ENCODE data around the gene HSH2D.

Gene HSH2D, protein sequence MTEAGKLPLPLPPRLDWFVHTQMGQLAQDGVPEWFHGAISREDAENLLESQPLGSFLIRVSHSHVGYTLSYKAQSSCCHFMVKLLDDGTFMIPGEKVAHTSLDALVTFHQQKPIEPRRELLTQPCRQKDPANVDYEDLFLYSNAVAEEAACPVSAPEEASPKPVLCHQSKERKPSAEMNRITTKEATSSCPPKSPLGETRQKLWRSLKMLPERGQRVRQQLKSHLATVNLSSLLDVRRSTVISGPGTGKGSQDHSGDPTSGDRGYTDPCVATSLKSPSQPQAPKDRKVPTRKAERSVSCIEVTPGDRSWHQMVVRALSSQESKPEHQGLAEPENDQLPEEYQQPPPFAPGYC

DNA sequence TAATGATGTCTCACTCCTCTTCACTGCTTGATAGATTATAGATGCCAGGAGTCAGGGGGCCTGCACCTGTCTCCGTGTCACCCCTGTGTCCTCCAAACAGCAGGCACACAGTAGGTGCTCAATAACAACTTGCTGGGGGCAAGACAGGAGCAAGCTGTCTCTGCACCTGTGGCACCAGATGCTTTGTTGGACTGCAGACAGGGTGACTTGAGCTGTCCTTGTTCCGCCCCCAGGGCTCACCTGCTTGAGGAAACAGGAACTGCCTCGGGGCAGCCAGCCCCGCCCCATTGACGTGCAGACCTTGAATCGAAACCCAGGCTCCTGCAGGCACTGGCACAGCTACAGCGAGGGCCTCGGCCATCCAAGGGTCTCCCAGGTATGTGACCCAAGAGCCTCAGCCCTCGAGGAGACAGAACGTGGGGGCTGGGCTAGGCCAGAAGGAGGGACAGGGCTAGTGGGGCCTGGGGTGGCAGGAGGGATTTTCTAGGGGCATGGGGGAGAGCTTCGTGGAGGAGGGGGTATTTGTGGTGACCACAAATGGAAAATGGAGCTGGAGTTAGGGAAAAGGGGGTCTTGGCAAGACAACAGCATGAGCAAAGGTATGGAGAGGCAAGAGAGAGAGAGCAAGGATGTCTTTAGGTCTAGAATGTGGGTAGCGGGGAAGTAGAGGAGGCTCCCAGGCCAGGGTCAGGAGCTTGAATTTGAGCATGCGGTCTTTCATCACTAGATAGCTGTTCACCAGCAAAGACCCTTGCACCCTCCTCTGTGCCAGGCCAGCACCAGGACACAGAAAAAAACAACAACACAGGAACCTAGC, at the start of gene HSH2D:
Gene HSH2D, plus strand, starts transcription at position 287 of the 817 bp plus-strand sequence. CDS start 5,066 bp downstream, outside the sequence.
- H3K27ac ChIP-seq, result peak within 1 kb of the TSS; percentile 57
- TF ChIP-seq, protein P1, sequence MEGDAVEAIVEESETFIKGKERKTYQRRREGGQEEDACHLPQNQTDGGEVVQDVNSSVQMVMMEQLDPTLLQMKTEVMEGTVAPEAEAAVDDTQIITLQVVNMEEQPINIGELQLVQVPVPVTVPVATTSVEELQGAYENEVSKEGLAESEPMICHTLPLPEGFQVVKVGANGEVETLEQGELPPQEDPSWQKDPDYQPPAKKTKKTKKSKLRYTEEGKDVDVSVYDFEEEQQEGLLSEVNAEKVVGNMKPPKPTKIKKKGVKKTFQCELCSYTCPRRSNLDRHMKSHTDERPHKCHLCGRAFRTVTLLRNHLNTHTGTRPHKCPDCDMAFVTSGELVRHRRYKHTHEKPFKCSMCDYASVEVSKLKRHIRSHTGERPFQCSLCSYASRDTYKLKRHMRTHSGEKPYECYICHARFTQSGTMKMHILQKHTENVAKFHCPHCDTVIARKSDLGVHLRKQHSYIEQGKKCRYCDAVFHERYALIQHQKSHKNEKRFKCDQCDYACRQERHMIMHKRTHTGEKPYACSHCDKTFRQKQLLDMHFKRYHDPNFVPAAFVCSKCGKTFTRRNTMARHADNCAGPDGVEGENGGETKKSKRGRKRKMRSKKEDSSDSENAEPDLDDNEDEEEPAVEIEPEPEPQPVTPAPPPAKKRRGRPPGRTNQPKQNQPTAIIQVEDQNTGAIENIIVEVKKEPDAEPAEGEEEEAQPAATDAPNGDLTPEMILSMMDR (IDR thresholded peaks at IDR 0.05), result no peak
- no peak for TF ChIP-seq ZFX (IDR thresholded peaks at IDR 0.05; ENCODE audit: borderline replicate concordance)

DNA sequence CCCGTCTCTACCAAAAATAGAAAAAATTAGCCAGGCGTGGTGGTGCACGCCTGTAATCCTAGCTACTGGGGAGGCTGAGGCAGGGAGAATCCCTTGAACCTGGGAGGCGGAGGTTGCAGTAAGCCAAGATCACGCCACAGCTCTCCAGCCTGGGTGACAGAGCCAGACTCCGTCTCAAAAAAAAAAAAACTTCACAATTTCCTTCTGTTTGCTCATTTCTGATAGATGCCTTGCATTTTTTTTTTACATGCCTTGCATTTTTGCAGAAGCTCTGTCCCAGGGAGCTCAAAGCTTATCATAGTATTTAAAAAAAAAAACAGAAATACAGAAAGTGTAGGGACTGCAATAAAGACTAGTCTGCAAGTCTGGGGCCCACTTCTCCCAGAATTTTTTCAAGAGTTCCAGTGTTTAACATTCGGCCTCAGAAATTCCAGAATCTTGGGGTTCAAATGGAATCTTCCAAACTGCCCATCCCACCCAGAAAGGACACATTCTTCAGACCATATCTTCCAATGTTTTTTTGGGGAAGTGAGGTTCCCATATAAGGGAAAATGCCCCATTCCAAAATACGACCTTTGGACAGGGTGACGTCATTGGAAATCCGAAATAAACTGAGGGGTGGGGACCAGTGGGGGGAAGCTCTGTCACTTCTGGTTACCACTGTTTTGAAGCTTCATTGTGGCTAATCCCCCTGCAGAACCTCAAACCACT, 49.0 kb upstream of the HSH2D start:
- H3K27ac ChIP-seq, result 0 out of 2 replicates have a peak overlapping the region, but pooled peaks have one; percentile 13
- TF ChIP-seq, protein P1 (IDR thresholded peaks at IDR 0.05), result no peak
- no peak for TF ChIP-seq ZFX (IDR thresholded peaks at IDR 0.05; ENCODE audit: borderline replicate concordance)

DNA sequence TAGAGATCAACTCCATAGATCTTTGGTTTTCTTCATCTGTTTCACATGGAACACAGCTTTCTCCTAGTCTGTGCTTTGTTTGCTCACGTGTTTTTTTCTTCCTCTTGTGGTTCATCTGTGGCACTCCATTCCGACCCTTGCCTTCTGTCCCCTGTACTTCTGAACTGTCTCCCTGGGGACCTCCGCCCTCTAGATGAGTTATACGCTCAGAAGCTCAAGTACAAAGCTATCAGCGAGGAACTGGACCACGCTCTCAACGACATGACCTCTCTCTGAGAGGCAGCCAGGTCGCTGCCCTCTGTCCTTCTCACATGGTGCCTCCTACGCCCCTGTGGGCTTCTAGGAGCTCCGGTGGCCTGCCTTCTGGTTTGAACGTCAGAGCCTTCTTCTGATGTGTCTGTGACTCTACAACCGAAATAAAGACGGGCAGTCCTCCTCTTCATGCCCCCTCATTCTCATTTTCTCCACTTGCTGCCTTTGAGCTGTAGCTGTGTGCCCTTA, 48.4 kb upstream of the HSH2D start:
- no peak for TF ChIP-seq ZFX (IDR thresholded peaks at IDR 0.05; ENCODE audit: borderline replicate concordance)
- TF ChIP-seq, protein P1 (IDR thresholded peaks at IDR 0.05), result no peak
- 0 out of 2 replicates have a peak overlapping the region, but pooled peaks have one; percentile 13 for H3K27ac ChIP-seq

DNA sequence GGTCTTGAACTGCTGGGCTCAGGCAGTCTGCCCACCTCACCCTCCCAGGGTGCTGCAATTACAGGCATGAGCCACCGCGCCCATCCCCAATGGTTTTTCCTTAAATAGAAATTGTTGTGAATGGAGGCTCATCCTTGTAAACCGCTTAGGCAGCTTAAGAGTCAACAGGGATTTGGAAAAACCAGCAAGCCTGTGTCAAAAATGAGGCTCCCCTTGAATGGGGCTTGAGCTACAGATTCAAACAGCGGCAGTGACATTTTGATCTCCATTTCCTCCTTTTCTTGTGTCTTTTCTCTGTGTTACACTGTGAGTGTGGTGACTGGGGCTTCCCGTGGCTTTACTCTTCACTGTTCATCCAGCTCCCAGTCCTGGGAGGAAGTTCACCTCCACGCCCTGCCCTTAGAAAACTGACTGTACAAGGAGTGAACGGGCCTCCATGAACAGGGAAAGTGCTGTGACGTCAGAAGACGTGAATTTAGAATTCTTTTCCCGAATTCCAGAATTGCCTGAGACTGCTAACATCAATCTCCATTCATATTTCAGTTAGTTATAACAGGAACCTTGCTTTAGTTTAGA, 47.1 kb upstream of the HSH2D start:
- peak overlapping the region; percentile 71 for H3K27ac ChIP-seq
- TF ChIP-seq ZFX (IDR thresholded peaks at IDR 0.05; ENCODE audit: borderline replicate concordance), result no peak
- TF ChIP-seq, protein P1 (IDR thresholded peaks at IDR 0.05), result no peak

DNA sequence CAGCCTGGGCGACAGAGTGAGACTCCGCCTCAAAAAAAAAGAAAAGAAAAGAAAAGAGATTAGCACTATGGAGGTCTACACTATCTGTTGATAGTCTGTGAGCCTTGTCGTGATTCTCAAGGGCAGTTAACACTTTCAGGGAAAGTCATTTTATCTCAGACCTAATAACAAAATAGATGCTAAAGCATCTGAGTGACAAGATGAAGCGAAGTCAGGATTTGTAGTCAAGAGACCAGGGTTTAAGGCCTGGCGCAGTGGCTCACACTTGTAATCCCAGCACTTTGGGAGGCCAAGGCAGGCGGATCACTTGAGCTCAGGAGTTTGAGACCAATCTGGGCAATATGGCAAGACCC, 45.1 kb upstream of the HSH2D start:
- peak overlapping the region; percentile 71 for H3K27ac ChIP-seq
- TF ChIP-seq, protein P1 (IDR thresholded peaks at IDR 0.05), result no peak
- no peak for TF ChIP-seq ZFX (IDR thresholded peaks at IDR 0.05; ENCODE audit: borderline replicate concordance)

DNA sequence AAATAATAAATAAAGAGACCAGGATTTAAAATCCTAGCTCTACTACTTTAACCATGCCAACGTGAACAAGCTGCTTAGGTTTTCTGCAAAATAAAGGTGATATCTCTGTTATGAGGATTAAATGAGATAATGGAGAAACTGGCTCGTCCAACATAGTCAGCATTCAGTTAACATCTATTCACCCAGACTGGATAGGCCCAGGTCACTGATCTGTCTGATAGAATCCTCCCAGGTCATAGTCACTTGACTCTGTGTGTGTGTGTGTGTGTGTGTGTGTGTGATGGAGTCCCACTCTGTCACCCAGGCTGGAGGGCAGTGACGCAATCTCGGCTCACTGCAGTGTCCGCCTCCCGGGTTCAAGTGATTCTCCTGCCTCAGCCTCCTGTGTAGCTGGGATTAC, 44.7 kb upstream of the HSH2D start:
- peak overlapping the region; percentile 71; the same call in 1 of the 2 replicates for H3K27ac ChIP-seq
- no peak for TF ChIP-seq ZFX (IDR thresholded peaks at IDR 0.05; ENCODE audit: borderline replicate concordance)
- TF ChIP-seq, protein P1 (IDR thresholded peaks at IDR 0.05), result no peak

DNA sequence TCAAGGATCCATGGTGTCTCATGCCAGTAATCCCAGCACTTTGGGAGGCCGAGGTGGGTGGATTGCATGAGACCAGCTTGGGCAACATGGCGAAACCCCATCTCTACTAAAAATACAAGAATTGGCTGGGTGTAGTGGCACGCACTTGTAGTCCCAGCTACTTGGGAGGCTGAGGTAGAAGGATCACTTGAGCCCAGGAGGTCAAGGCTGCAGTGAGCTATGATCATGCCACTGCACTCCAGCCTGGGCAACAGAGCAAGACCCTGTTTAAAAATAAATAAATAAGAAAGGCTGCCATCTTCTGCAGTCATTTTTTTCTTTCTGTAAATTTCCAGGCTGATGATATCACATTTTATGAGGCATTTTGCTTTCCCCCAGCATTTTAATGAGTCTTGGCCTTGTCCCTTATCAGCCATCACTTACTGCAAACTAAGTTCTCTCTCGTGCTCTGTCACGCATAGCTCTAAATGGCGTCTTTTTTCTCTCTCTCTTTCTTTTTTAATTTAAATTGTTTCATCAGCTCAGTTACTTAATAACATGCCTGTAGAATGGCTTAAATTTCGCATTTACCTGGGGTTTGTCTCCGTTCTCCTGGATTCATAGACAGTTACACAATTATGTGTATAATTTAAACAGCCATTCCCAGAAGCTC, 44.0 kb upstream of the HSH2D start:
- H3K27ac ChIP-seq, result peak overlapping the region; percentile 8; the same call in 1 of the 2 replicates

Measured in 22Rv1 (cell line).